ENCODE results near the gene GMDS.

The GMDS gene

GRCh38 chr6:1599469-1599868, 645.9 kb downstream of the GMDS start:
- Histone ChIP-seq H3K4ac (ENCODE audit: low read depth in 1 of 2, low read length in 2 of 2) (no peak overlapping the region), H3K79me1 (replicated peaks; ENCODE audit: low read length, poor library complexity, severe bottlenecking) (no peaks in the 10 kb centered on the region), H3K18ac (ENCODE audit: low read depth in 1 of 2, low read length in 2 of 2) (no peak overlapping the region), H2BK15ac (ENCODE audit: low read depth, poor library complexity, severe bottlenecking) (no peak overlapping the region), H3K4me2 (ENCODE audit: low read length, poor library complexity, severe bottlenecking) (no peak overlapping the region), H3K14ac (ENCODE audit: low read length in 2 of 2) (no peak overlapping the region), H3K4me1 (ENCODE audit: control insufficient read depth, insufficient read depth, low read depth, low read length) (peaks cover 6% of the 10 kb centered on the region), H3K36me3 (ENCODE audit: control insufficient read depth in 1 of 2, insufficient read depth in 2 of 2, low read depth in 1 of 2, low read length in 2 of 2) (no peaks in the 10 kb centered on the region), H2AFZ (ENCODE audit: low read depth, low read length) (no peak overlapping the region), H3K9ac (ENCODE audit: low read length) (no peak overlapping the region), H2BK5ac (ENCODE audit: low read depth, low read length, poor library complexity, severe bottlenecking) (no peak overlapping the region), H2BK12ac (ENCODE audit: low read length in 2 of 2) (no peak overlapping the region), H3K23ac (ENCODE audit: low read length in 2 of 2) (no peak overlapping the region), H3K27me3 (ENCODE audit: control insufficient read depth in 1 of 2, insufficient read depth in 1 of 2, low read length in 2 of 2) (peaks cover 20 to 80% of the 10 kb centered on the region in 2 experiments), H4K91ac (ENCODE audit: low read length) (no peak overlapping the region), H3K27ac (ENCODE audit: low read length, poor library complexity, severe bottlenecking) (no peak overlapping the region), H2BK120ac (ENCODE audit: low read depth, low read length) (no peak overlapping the region), H3K4me3 (ENCODE audit: insufficient read depth in 1 of 2, low read depth in 1 of 2, low read length in 2 of 2) (no peak overlapping the region), H2AK5ac (ENCODE audit: low read length, severe bottlenecking) (no peak overlapping the region), H4K8ac (ENCODE audit: low read length) (no peak overlapping the region), H3K9me3 (ENCODE audit: control insufficient read depth, low read length) (no peaks in the 10 kb centered on the region)
- no peak for DNase-seq
- WGBS: 87% methylated on average over 10 of the region's 10 CpGs

GRCh38 chr6:1598886-1599285, 646.5 kb downstream of the GMDS start:
- no peak overlapping the region for H3K4me3 ChIP-seq (ENCODE audit: insufficient read depth in 1 of 2, low read depth in 1 of 2, low read length in 2 of 2)
- no peaks in the 10 kb centered on the region for H3K79me1 ChIP-seq (replicated peaks; ENCODE audit: low read length, poor library complexity, severe bottlenecking)
- H3K36me3 ChIP-seq (ENCODE audit: control insufficient read depth in 1 of 2, insufficient read depth in 2 of 2, low read depth in 1 of 2, low read length in 2 of 2): no peaks in the 10 kb centered on the region
- no peak overlapping the region for H3K27ac ChIP-seq (ENCODE audit: low read length, poor library complexity, severe bottlenecking)
- H2AK5ac ChIP-seq (ENCODE audit: low read length, severe bottlenecking): no peak overlapping the region
- no peak overlapping the region for H2BK5ac ChIP-seq (ENCODE audit: low read depth, low read length, poor library complexity, severe bottlenecking)
- no peak overlapping the region for H3K14ac ChIP-seq (ENCODE audit: low read length in 2 of 2)
- no peak overlapping the region for H2BK120ac ChIP-seq (ENCODE audit: low read depth, low read length)
- no peaks in the 10 kb centered on the region for H3K9me3 ChIP-seq (ENCODE audit: control insufficient read depth, low read length)
- no peak overlapping the region for H3K4me2 ChIP-seq (ENCODE audit: low read length, poor library complexity, severe bottlenecking)
- WGBS: 88% methylated on average over 24 of the region's 24 CpGs
- no peak for DNase-seq
- peaks cover 25 to 81% of the 10 kb centered on the region in 2 experiments for H3K27me3 ChIP-seq (ENCODE audit: control insufficient read depth in 1 of 2, insufficient read depth in 1 of 2, low read length in 2 of 2)
- no peak overlapping the region for H2BK15ac ChIP-seq (ENCODE audit: low read depth, poor library complexity, severe bottlenecking)
- no peak overlapping the region for H3K23ac ChIP-seq (ENCODE audit: low read length in 2 of 2)
- no peak overlapping the region for H2BK12ac ChIP-seq (ENCODE audit: low read length in 2 of 2)
- H2AFZ ChIP-seq (ENCODE audit: low read depth, low read length): no peak overlapping the region
- H4K8ac ChIP-seq (ENCODE audit: low read length): no peak overlapping the region
- no peak overlapping the region for H3K9ac ChIP-seq (ENCODE audit: low read length)
- no peak overlapping the region for H3K4ac ChIP-seq (ENCODE audit: low read depth in 1 of 2, low read length in 2 of 2)
- H4K91ac ChIP-seq (ENCODE audit: low read length): no peak overlapping the region
- H3K4me1 ChIP-seq (ENCODE audit: control insufficient read depth, insufficient read depth, low read depth, low read length): peaks cover 2% of the 10 kb centered on the region
- H3K18ac ChIP-seq (ENCODE audit: low read depth in 1 of 2, low read length in 2 of 2): no peak overlapping the region

DNA sequence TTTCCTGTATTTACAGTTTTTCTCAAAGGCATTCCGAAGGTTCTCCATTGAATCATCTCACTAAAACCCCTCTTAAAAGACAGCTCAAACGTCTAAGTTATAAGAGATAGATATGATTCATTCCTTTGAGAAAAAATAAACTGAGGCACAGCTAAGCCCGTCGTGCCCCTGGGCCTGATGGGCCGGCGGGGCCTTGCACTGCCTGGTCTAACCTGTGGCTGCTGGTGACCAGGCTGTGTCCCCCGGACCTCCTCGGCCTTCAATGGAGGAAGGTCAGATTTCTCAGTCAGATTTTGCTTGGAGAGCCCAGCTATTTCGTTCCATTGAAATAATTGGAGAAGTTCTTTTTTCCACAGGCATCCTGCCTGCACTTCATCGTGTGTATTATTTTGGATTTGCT, 647.0 kb downstream of the GMDS start:
- no peak overlapping the region for H3K18ac ChIP-seq (ENCODE audit: low read depth in 1 of 2, low read length in 2 of 2)
- H3K14ac ChIP-seq (ENCODE audit: low read length in 2 of 2): no peak overlapping the region
- no peaks in the 10 kb centered on the region for H3K36me3 ChIP-seq (ENCODE audit: control insufficient read depth in 1 of 2, insufficient read depth in 2 of 2, low read depth in 1 of 2, low read length in 2 of 2)
- peaks cover 2% of the 10 kb centered on the region for H3K4me1 ChIP-seq (ENCODE audit: control insufficient read depth, insufficient read depth, low read depth, low read length)
- H3K9me3 ChIP-seq (ENCODE audit: control insufficient read depth, low read length): no peaks in the 10 kb centered on the region
- H2BK120ac ChIP-seq (ENCODE audit: low read depth, low read length): no peak overlapping the region
- 90% methylated on average over 10 of the region's 10 CpGs for WGBS
- H3K4me2 ChIP-seq (ENCODE audit: low read length, poor library complexity, severe bottlenecking): no peak overlapping the region
- no peak overlapping the region for H2BK12ac ChIP-seq (ENCODE audit: low read length in 2 of 2)
- no peaks in the 10 kb centered on the region for H3K79me1 ChIP-seq (replicated peaks; ENCODE audit: low read length, poor library complexity, severe bottlenecking)
- H3K9ac ChIP-seq (ENCODE audit: low read length): no peak overlapping the region
- DNase-seq: no peak
- H4K8ac ChIP-seq (ENCODE audit: low read length): no peak overlapping the region
- no peak overlapping the region for H2AK5ac ChIP-seq (ENCODE audit: low read length, severe bottlenecking)
- H3K23ac ChIP-seq (ENCODE audit: low read length in 2 of 2): no peak overlapping the region
- H2BK15ac ChIP-seq (ENCODE audit: low read depth, poor library complexity, severe bottlenecking): no peak overlapping the region
- H2BK5ac ChIP-seq (ENCODE audit: low read depth, low read length, poor library complexity, severe bottlenecking): no peak overlapping the region
- H2AFZ ChIP-seq (ENCODE audit: low read depth, low read length): no peak overlapping the region
- no peak overlapping the region for H4K91ac ChIP-seq (ENCODE audit: low read length)
- no peak overlapping the region for H3K27ac ChIP-seq (ENCODE audit: low read length, poor library complexity, severe bottlenecking)
- H3K4ac ChIP-seq (ENCODE audit: low read depth in 1 of 2, low read length in 2 of 2): no peak overlapping the region
- peaks cover 26 to 81% of the 10 kb centered on the region in 2 experiments for H3K27me3 ChIP-seq (ENCODE audit: control insufficient read depth in 1 of 2, insufficient read depth in 1 of 2, low read length in 2 of 2)
- no peak overlapping the region for H3K4me3 ChIP-seq (ENCODE audit: insufficient read depth in 1 of 2, low read depth in 1 of 2, low read length in 2 of 2)

GRCh38 chr6:1597924-1598323, 647.5 kb downstream of the GMDS start:
- Histone ChIP-seq H3K14ac (ENCODE audit: low read length in 2 of 2) (no peak overlapping the region), H3K27ac (ENCODE audit: low read length, poor library complexity, severe bottlenecking) (no peak overlapping the region), H3K79me1 (replicated peaks; ENCODE audit: low read length, poor library complexity, severe bottlenecking) (no peaks in the 10 kb centered on the region), H3K36me3 (ENCODE audit: control insufficient read depth in 1 of 2, insufficient read depth in 2 of 2, low read depth in 1 of 2, low read length in 2 of 2) (no peaks in the 10 kb centered on the region), H2BK12ac (ENCODE audit: low read length in 2 of 2) (no peak overlapping the region), H3K23ac (ENCODE audit: low read length in 2 of 2) (no peak overlapping the region), H3K4me2 (ENCODE audit: low read length, poor library complexity, severe bottlenecking) (no peak overlapping the region), H2AK5ac (ENCODE audit: low read length, severe bottlenecking) (no peak overlapping the region), H3K27me3 (ENCODE audit: control insufficient read depth in 1 of 2, insufficient read depth in 1 of 2, low read length in 2 of 2) (peaks cover 28 to 81% of the 10 kb centered on the region in 2 experiments), H4K8ac (ENCODE audit: low read length) (no peak overlapping the region), H2BK5ac (ENCODE audit: low read depth, low read length, poor library complexity, severe bottlenecking) (no peak overlapping the region), H3K4me3 (ENCODE audit: insufficient read depth in 1 of 2, low read depth in 1 of 2, low read length in 2 of 2) (no peak overlapping the region), H2BK15ac (ENCODE audit: low read depth, poor library complexity, severe bottlenecking) (no peak overlapping the region), H2AFZ (ENCODE audit: low read depth, low read length) (no peak overlapping the region), H3K9ac (ENCODE audit: low read length) (no peak overlapping the region), H3K9me3 (ENCODE audit: control insufficient read depth, low read length) (no peaks in the 10 kb centered on the region), H2BK120ac (ENCODE audit: low read depth, low read length) (no peak overlapping the region), H3K18ac (ENCODE audit: low read depth in 1 of 2, low read length in 2 of 2) (no peak overlapping the region), H3K4me1 (ENCODE audit: control insufficient read depth, insufficient read depth, low read depth, low read length) (peaks cover 2% of the 10 kb centered on the region), H3K4ac (ENCODE audit: low read depth in 1 of 2, low read length in 2 of 2) (no peak overlapping the region), H4K91ac (ENCODE audit: low read length) (no peak overlapping the region)
- DNase-seq: no peak
- WGBS: 59% methylated on average over 3 of the region's 5 CpGs

All from mesenchymal stem cell (in vitro differentiated cells and primary cell).